ENCODE results near the gene TAS2R3.

Gene TAS2R3

DNA sequence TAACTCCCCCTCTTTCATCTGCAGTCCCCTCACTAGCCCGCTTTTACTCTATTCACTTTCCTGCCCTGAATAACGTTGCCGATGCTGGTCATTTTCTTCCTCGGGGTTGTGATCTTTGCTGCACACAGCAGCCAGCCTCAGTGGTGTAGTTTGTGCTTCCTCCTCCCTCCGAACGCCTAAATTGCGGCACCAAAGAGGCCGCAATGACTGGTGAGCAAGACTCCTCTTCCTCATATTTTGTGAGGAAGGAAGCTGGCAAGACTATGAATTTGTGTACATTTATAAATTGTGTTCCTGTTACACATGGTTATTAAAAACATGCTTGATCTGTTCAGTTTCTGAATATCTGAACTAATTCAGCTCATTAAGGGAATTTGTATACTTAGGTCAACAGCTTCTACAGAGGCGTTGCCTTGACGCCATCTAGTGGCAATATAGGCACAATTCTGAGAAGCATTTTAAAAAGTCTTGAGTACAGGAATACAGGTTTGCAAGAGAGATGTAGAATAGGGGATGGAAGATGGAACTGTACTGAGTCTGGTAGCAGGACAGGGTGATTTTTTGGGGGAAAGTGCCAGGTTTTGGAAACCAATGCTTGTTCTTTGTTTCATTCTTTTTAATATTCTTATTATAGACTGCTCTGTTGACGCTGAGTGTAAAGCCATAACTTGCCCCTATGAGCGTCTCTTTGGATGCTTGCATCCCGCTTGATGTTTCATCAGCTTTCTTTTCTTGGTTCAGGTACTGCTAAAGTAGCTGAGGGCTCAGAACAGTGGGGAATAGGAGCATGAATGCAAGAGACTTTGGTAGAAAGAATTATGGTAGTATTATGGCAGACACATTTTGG, 22.0 kb downstream of the TAS2R3 start:
- peak; percentile 69 for DNase-seq

DNA sequence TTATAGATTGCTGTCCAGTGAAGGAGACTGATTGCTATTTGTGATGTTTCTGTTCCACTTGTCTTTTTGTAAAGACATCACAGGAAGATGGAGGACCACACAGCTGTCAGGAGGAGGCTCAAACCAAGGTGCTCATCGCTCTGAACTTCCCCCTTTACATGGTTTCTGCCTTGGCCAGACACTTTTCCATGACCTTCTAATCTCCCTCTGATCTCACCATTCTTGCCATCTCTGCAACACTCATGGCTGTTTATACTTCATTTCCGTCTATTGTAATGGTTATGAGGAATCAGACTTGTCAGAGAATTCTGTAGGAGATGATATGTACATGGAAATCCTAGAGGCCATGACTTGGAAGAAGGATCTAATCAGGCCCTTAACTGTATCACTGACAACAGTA, 24.4 kb downstream of the TAS2R3 start:
- no peak for DNase-seq

DNA sequence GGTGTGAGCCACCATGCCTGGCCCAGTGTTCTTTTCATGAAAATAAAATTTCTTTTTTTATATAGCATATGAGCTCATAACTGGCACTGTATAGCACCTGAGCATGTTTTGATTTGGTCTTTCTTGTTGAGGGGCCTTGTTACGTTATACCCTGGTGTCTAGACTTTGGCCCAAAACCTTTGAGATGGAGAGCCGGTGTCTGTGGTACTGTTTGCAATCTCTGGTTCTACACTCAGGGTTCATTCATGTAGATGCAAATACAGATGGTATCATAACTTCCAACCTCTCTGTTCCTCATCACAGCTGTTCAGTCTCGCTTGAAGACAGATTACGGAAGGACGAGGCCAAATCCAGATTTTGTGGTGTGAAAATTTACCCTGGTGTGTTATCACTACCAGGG, 26.0 kb downstream of the TAS2R3 start, which contains the start of gene TAS2R5:
Gene TAS2R5, plus strand, starts transcription at position 301 of the 400 bp plus-strand sequence. CDS start 145 bp downstream, outside the sequence.
- DNase-seq, result no peak

DNA sequence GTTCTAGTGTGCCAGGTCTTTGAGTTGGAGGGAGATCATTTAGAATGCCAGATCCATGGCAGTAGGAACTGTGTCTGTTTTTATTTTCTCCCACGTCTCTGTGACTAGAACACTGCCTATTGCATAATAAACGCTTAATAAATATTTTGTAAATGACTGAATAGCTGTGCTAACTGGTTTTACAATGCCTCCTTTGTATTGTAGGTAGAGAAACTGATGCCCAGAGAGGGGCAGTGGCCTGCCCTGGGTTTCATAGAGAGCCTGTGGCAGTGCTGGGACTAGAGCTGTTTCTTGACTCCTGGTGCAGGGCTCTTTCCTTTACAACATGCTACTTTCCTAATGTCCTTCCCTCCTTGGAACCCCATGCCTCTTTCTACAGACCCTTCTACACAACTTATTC, 28.6 kb downstream of the TAS2R3 start:
- peak; percentile 2 for DNase-seq
